ENCODE results near the gene YAF2.

DNA sequence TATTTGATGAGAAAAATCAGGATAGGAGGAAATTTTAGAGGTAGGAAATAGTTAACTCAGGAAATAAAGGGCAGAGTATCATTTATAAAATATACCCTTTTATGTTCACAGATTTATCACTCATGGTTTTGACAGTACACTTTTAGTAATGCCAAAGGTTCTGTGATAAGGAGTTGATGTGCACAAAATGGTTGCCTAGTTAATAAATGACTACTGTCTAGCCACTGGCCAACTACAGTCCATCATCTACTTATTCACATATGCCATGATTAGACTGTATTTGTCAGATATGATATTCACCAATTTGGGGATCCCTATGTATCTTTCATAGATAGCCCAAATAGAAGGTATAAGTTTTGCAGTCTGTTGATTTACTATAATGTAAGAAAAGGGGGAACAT, 74.1 kb downstream of the YAF2 start:
- no peak for TF ChIP-seq POLR2AphosphoS5 (IDR thresholded peaks at IDR 0.05; ENCODE audit: borderline replicate concordance, low read depth, low read length)
- TF ChIP-seq EZH2 (IDR thresholded peaks at IDR 0.05), result no peak
